PFSK-1 (cell line): ENCODE results near the gene TRMT44.

ENCODE experiments used
- FOXP2 ChIP-seq: optimal IDR thresholded peaks from 2 replicates; pipeline ENCODE3; 2011; ENCODE audit warnings: borderline replicate concordance, control low read depth, inconsistent platforms; ENCODE audit not compliant: insufficient read depth; ENCODE audit errors: extremely low read length, extremely low read depth
- POLR2AphosphoS5 ChIP-seq: IDR thresholded peaks from 2 replicates; pipeline ENCODE4 v1.6.1; 2012; ENCODE audit warnings: low read depth, mild to moderate bottlenecking, control low read depth, low read length, moderate library complexity
- SIN3A ChIP-seq: IDR thresholded peaks from 2 replicates; pipeline ENCODE4 v1.6.1; 2012; ENCODE audit warnings: mild to moderate bottlenecking, low read length, moderate library complexity, borderline replicate concordance; ENCODE audit not compliant: insufficient read depth
- TAF1 ChIP-seq: IDR thresholded peaks from 2 replicates; pipeline ENCODE4 v1.6.1; 2012; ENCODE audit warnings: low read length, control low read depth, borderline replicate concordance; ENCODE audit not compliant: insufficient read depth
- TF ChIP-seq, protein P1 (sequence below), 2 experiments: IDR thresholded peaks; 2 replicates each; pipeline versions ENCODE4 v1.6.1 to v1.8.0; 2011 to 2012; ENCODE audit warnings: low read depth in 2 of 2, low read length in 2 of 2, control low read depth in 1 of 2, inconsistent platforms in 1 of 2, mild to moderate bottlenecking in 1 of 2, moderate library complexity in 1 of 2; ENCODE audit not compliant: insufficient read depth in 1 of 2

Gene TRMT44

DNA sequence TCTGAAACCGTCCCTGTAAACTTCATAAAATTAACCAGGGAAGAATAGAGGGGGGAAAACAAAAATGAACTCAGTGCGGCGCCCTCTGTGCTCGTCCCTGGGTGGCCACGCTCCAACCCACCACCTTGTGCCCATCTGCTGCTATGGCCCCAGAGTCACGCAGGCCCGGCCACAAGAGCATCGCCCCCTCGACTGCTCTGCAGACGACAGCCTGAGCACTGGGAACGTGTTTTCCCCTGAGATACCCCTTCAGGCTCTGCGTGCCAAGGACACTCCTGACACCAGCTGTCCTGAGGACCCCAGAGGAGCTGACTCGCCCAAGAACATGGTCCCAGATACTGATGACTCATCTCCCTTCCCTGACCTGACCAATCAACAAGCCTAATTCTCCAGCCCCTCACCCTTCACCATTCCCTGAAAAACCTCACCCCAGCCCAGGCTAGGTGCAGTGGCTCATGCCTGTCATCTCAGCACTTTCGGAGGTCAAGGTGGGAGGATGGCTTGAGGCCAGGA is 75.5 kb downstream of the TRMT44 start:
- TF ChIP-seq, protein P1, sequence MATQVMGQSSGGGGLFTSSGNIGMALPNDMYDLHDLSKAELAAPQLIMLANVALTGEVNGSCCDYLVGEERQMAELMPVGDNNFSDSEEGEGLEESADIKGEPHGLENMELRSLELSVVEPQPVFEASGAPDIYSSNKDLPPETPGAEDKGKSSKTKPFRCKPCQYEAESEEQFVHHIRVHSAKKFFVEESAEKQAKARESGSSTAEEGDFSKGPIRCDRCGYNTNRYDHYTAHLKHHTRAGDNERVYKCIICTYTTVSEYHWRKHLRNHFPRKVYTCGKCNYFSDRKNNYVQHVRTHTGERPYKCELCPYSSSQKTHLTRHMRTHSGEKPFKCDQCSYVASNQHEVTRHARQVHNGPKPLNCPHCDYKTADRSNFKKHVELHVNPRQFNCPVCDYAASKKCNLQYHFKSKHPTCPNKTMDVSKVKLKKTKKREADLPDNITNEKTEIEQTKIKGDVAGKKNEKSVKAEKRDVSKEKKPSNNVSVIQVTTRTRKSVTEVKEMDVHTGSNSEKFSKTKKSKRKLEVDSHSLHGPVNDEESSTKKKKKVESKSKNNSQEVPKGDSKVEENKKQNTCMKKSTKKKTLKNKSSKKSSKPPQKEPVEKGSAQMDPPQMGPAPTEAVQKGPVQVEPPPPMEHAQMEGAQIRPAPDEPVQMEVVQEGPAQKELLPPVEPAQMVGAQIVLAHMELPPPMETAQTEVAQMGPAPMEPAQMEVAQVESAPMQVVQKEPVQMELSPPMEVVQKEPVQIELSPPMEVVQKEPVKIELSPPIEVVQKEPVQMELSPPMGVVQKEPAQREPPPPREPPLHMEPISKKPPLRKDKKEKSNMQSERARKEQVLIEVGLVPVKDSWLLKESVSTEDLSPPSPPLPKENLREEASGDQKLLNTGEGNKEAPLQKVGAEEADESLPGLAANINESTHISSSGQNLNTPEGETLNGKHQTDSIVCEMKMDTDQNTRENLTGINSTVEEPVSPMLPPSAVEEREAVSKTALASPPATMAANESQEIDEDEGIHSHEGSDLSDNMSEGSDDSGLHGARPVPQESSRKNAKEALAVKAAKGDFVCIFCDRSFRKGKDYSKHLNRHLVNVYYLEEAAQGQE (IDR thresholded peaks at IDR 0.05; ENCODE audit: insufficient read depth in 1 of 2, low read depth in 2 of 2, low read length in 2 of 2): no peak
- no peak for TF ChIP-seq FOXP2
- TF ChIP-seq TAF1: no peak
- no peak for TF ChIP-seq SIN3A
- no peak for TF ChIP-seq POLR2AphosphoS5

DNA sequence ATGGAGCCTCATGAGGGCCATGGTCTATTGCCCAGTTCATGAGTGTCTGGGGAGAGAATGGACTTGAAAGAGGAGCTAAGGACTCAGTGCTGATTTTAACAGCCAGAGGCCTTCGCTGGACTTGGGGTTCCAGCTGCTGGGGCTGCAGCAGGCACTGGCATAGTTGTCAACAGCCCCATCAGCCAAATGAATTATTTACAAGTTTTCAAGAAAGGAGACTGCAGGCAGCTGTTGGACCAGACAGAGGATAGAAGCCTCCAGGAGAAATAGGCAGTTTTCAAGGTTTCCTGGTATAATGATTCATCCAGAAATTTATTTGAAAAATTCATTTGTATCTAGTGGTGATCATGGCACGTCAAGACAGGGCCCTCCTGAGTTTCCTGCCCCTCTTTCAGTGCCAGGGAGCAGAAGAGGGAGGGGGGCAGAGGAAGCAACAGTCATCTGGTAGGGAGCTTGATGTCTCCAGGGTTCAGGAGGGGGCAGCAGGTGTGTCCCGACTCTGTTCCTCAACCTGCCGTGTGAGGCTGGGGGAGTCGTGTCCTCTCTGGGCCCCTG is 76.5 kb downstream of the TRMT44 start:
- TF ChIP-seq FOXP2: no peak
- TF ChIP-seq POLR2AphosphoS5: no peak
- no peak for TF ChIP-seq TAF1
- TF ChIP-seq SIN3A: no peak
- TF ChIP-seq, protein P1 (IDR thresholded peaks at IDR 0.05; ENCODE audit: insufficient read depth in 1 of 2, low read depth in 2 of 2, low read length in 2 of 2): no peak

DNA sequence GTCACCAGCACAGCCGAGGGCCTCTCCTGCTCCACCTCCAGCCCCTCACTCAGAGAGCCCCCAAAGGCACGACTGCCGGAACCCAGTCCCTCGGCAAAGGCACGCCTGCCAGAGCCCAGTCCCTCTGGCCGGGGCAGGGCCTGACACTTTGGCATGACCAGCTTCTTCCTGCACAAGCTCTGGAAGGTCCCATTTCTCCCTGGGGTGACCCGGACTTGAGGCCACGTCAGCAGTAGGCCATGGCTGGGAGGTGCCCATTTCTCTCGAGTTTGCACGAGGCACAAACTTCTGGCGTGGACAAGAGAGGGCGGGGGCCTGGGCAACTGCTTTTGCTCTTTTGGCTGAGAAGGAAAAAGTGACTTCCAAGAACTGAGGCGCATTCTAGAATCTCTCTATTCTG is 77.4 kb downstream of the TRMT44 start:
- TF ChIP-seq SIN3A (no peak), POLR2AphosphoS5 (no peak), TAF1 (no peak), FOXP2 (no peak)
- TF ChIP-seq, protein P1 (IDR thresholded peaks at IDR 0.05; ENCODE audit: insufficient read depth in 1 of 2, low read depth in 2 of 2, low read length in 2 of 2): no peak

DNA sequence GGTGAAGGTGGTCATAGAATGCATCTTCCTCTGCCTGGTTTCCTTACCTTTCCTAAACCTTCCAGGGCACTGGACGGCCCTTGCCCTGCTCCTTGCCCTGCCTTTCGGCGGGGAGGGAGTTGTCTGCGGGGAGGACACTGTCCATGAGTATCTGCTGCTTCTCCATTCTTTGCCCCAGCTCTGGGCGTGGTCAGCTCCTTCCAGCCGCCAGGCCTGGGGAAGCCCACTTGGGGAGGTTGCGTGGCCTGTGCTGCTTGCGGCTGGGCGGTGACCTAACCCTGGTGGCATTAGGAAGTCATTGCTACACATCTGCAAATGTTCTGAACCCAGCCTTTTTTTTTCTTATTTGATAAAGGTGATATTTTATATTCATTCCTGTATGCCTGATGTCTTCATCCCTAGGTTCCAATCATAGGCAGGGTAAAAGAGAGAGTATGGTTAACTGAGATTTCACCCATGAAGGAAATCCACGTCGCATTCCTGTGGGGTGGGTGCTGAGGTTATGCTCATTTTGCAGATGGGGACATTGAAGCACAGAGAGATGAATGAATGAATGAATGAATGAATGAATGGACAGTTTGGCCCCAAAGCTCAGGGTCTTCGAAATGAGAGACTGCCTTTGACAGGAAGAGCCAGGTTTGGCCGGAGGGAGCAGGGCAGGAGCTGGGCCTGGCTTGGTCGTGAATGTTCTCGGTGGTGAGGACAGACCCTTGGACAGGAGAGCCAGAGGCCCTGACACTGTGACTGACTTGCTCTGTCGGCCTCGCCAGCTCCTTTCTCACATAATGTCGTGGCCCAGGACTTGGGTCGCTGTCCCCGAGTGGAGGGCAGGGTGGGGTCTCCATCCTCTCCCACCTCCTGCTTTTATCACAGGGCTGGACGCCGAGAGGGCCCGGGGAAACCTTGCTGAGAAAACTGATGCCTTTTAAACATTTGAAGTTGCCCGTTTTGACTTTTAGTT is 81.9 kb downstream of the TRMT44 start:
- TF ChIP-seq FOXP2: no peak
- no peak for TF ChIP-seq TAF1
- no peak for TF ChIP-seq POLR2AphosphoS5
- TF ChIP-seq, protein P1 (IDR thresholded peaks at IDR 0.05; ENCODE audit: insufficient read depth in 1 of 2, low read depth in 2 of 2, low read length in 2 of 2): no peak
- TF ChIP-seq SIN3A: no peak
